ENCODE results near the gene SFN.
"Not testable (repeated sequence)": the region's sequence is repeated elsewhere in the genome, so short reads cannot be mapped to it uniquely, and the experiment has no call there.

The SFN gene

DNA sequence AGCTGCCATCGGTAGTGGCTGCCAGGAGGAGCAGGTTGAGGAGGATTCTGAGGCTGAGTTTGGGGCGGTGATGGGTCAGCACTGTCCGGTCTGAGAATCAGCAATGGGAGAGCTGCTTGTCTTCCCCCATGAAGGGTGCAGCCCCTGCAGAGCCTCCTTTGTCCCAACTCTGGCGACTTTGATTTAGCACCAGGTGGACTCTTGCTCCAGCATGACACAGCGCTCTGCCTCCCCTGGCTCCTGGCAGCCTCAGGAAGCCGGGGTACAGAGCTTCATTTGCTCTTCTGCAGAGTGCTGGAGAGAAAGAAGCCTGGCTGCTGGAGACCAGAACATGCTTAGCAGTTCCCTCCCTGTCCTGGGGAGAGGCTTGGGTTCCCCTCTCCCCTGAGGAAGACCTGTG is 23.2 kb upstream of the SFN start:
- DNase-seq, result no peak

DNA sequence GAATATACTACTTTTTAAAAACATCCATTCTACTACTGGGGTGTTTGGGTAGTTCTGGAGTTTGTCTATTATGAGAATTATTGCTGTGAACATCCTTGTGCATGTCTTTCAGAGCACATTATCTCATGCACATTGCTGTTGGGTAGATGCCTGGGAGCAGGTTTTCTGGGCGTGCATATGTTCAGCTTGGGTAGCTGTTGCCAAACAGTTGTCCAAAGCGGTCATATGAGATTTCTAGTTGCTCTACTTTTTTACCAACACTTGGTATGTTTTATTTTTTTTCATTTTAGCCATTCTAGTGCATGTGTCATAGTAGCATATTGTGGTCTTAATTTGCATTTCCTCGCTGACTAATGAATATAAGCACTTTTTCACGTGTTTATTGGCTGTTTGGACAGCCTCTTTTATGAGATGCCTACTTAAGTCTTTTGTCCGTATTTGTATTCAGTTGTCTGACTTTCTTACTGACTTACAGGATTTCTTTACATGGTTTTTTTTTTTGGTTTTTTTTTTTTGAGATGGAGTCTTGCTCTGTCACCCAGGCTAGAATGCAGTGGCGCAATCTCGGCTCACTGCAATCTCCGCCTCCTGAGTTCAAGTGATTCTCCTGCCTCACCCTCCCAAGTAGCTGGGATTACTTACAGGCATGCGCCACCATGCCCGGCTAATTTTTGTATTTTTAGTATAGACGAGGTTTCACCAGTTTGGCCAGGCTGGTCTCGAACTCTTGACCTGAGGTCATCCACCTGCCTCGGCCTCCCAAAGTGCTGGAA is 18.3 kb upstream of the SFN start:
- no peak for DNase-seq

DNA sequence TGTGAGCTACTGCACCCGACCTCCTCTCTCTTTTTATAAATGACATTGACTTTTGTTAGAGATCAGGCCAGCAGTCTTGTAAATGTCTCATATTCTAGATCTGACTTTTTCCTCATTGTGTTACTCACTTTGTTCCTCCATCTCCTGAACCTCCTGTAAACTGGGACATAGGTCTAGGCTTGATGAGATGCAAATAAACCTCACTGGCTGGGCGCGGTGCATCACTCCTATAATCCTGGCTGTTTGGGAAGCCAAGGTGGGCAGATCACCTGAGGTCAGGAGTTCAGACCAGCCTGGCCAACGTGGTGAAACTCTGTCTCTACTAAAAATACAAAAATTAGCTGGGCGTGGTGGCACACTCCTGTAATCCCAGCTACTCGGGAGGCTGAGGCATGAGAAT is 15.1 kb upstream of the SFN start:
- not testable (repeated sequence) for DNase-seq

DNA sequence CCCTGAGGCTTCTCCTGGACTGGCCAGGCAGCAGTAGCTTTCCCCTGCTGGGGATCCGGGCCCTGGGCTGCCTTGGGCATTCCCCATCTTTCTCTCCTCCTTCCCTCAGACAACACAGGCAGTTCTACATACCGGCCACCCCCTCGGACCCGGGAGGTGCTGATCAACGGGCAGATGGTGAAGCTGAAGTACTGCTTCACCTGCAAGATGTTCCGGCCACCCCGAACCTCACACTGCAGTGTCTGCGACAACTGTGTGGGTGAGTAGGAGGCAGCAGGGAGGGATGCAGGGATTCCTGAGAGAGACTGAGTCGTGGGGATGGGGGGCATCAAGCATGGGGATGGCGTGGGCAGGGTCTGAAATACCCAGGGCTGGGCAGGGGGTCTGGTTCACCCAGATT is 14.4 kb upstream of the SFN start:
- DNase-seq, result no peak

DNA sequence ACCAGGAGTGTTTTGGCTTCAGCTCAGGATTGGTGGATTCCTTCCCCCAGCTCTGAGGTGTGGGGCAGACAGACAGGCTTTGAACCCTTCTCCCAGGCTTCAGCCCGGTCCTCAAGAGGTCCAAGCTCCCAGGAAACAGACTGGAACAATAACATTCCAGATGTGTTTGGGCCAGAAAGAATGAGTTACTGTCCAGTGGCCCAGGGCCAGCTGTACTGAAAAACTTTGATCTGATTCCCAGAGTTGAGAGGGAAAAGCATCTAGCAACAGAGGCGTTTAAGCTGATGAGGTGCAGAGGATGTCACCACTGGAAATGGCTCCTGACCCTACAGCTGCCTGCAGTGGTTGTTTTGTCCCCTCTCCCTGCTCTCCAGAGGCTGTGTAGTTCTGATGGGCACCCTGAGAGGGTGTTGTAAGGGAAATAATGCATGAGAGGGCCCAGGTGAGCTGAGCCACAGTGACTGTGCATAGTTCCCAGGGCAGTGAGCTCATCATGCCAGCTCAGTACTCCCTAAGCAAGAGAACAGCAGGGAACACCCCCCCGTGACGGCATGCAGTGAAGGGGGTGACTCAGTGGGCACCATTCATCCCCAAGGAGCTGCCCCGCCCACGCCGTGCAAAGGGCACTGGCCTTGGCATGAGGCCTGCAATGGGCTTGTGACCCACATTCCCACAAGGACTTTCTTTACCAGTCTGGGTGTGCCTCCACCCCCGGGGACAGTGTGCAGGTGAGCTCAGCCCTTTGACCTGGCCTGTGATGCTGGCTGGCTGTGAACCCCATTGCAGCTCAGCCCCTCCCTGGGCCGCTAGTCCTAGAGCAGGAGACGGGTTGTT is 13.8 kb upstream of the SFN start:
- DNase-seq, result no peak

DNA sequence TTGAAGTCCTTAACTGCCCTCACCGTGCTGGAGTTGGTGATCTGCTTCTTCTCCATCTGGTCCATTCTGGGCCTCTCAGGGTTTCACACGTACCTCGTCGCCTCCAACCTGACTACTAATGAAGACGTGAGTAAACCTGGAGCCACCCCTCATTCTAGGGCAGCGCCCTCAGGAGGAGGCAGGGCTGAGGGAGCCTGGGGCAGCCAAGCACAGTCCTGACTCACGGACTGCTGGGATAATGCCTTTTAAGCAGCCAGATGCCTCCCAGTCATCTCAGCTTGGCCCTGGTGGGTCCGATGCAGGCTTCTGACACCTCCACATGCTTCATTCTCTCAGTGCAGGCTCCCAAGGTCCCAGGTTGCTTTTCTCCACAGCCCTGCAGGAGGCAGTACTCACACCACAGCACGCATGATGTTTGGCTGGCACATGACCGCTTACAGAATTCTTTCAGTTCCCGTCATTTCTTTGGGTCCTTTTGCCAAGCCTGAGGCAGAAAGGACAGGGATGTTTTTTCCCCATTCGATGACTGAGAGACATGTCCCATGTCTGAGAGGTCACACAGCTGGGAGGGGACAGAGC is 11.8 kb upstream of the SFN start:
- DNase-seq, result no peak

DNA sequence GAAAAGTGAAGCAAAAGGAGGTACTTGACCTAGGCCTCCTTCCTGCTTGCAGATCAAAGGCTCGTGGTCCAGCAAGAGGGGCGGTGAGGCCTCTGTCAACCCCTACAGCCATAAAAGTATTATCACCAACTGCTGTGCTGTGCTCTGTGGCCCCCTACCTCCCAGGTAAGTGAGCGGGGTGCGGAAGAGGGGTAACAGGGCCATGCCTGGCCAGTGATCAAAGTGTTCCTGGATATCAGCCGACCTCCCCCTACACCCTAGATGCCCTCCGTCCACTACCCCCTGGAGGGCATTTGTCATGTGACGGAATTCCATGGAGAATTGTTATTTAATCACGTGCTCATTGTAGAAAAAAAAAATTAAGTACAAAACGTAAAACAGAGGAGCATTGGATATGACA is 10.2 kb upstream of the SFN start:
- DNase-seq, result no peak

DNA sequence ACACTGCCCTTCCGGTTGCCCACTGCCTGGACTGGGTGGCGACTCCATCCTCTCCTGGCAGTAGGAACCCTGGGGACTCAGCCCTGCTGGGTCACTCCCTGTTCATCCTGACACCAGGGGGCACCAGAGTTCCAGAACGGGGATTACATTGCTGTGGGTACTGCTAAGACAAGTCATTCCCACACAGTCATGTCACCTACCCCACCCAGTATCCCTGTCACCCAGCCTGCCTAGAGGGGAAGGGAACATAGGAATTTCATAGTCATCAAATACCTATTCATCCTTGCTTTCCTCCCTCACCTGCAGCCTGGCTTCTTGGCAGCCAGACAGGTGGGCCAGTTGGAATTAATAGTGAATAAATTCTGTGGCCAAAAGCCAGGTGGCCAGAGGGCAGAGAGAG is 9.8 kb upstream of the SFN start:
- DNase-seq, result no peak

DNA sequence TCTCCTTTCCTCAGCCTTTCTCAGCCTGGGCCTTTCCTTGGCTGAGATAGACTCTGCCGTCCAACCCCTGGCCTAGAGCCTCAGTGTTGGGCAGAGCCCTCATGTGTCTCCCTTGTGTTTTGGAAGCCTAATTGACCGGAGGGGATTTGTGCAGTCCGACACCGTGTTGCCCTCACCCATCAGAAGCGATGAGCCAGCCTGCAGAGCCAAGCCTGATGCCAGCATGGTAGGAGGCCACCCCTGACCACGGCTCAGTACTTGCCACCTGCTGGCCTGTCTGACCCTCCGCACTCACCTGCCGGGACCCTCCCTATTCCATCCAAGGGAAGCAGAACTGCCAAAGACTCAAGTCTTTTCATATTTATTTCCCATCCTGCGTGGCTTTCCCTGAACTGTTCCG is 9.3 kb upstream of the SFN start:
- no peak for DNase-seq

DNA sequence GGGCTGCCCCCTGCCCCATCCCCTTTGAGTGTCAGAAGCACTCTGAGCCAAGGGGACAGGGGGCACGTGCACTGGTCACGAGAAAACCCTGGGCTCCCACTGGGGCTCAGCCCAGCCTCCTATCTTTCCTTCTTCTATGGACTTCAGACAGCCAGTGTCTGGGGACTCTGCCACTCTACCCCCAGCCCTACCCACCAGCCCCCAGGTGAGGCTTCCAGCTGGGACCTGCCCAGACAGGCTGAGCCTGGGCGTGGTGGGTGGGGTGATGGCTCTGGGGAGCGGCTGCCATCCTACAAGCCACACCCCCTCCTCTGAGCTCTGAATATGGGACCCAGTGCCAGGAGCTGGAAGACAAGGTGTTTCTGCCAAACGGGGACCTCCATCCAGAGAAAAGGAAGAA is 8.0 kb upstream of the SFN start:
- DNase-seq, result no peak

DNA sequence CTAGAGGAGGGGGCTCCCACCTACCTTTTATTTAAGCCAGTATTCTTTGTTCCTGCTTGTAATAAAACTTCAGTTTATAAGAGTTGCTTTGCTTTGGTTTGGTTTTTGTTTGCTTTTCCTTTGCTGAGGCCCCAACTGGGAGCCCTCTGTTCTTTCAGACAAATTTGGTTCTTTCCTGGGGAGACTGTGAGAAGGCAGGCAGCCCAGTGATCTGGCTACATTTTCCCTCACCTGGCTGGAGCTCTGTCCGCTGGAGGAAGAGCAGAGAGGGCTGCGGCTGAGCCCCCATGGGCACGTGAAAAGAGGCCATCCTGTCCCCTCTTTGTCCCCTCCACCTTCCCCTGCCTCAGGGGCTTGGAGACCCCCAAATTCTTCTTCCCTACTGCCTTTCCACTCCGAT is 7.3 kb upstream of the SFN start:
- DNase-seq, result no peak

DNA sequence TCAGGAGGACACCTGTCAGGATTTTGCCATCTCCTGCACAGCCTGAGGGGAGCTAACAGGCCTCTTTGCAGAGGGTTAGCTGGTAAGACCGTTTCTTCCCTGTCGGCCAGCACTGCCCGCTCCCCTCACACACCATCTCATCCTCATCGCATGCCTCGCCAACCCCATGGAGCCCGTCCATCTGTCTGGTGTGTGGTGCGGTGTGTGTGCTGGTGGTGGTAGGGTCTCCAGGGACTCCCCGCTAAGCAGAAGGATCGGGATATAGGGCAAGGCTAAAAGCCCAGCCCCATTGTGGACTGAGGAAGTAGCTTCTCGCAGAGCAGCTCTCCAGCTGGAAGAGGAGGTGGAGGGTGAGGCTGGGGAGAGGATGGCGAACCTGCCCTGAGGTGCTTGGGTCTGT is 6.8 kb upstream of the SFN start:
- DNase-seq, result no peak

DNA sequence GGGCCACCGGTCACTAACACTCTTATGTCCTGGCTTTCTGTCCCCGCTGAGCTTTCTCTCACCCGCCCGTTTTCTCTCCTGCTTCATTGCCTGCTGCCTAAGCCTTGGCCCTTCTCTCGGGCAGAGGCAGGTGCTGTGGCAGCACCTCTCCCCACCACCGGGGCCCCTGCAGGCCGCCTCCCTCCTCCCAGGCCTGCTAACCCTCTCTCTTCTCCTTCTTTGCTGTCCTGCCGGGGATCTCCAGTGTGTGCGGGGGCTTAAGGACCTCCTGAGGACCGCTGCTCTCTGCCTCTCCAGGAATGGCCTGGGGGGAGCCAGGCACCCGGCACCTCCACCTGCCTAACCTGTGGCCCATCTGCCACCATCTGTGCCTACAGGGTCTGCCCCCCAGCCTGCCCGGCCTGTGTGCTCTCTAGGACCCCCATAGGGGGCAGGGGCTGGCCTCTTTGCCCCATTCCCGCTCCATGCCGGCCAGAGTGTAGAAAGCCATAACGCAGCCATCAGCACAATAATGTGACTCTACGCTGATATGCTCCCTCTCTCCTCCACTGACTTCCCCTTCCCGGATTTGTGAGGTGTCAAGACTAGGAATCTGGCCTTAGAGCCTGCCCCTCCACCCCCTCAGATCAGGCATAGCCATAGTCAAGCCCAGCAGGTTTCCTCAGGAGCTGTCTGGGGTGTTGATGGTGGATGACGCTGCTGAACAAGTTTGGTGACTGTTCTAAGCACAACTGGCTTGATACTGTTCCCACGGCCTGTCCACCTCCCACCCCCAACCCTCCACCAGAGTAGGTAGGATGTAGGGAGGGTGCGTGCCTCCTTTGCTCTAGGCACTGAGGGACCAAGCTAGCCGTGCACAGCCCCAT is 6.1 kb upstream of the SFN start:
- no peak for DNase-seq

DNA sequence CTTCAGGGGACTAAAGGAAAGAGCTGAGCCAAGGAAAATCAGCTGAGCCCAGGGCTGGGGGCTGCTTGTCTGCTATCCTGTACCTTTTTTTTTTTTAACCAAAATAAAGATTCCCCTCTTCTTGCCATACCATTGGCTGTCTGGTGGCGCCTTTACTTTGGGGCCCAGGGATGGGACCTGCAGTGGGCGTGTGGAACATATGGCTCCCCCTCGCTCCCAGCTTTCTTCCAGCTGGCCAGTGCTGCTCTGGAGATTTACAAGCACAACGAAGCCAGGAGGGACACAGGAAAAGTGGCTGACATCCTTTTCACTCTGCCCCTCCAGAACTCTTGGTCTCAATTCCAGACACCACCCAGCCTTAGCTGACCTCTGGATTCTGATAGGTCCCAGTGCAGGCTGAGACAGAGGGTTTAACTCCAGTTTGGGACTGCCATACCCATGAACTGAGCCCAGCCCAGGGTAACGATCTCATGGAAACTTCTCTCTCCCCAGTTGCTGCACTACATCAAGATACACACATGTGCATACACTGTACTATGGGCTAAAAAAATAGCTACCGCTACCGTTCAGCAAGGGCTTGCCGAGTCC is 5.4 kb upstream of the SFN start:
- DNase-seq, result no peak

DNA sequence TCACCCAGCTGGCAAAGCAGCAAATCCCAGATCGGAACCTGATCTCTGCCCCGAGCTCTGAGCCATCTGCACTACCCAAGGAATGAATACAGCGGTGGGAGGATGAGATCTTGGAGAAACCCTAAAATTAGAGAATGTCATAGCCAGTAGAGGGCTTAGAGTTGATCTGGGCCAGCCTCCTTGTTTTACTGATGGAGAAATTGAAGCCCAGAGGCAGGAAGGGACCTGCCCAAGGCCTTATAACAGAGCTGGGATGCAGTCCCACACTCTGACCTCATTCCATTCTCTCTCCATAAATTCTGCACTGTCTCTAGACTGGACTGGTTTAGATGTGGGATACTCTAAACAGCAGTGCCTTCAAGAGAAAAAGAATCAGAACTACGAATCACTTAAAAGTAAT is 4.8 kb upstream of the SFN start:
- no peak for DNase-seq

DNA sequence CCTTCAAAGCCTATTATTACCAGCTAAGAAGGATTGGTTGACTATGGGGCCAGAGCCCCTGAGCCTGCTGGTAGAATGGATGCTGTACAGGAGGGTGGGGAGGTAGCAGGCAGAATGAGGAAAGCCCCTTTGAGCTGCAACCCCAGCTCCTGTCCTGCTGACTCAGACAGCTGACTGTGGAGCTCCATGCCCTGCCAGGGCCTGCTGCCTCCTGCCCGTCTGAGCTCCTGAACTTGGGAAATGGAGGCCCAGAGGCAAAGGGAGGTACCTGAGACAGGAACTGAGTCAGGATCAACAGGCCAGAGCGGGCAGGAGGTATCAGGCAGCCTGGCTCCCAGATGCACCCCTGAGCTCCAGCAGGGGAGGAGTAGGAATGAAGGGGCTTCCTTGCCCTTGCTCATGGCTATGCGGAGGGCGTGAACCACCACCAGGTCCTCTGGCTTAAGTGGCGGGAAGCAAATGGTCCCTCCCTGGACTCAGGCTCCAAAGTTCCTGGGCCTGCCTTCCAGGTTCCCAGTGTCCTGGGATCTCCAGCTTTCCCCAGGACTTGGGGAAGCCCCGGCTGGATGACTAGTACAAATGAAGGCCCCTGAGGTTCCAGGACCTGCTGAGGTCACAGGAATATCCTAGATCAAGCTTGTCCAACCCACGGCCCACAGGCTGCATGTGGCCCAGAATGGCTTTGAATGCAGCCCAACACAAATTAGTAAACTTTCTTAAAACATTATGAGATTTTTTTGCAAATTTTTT is 3.9 kb upstream of the SFN start:
- no peak for DNase-seq

DNA sequence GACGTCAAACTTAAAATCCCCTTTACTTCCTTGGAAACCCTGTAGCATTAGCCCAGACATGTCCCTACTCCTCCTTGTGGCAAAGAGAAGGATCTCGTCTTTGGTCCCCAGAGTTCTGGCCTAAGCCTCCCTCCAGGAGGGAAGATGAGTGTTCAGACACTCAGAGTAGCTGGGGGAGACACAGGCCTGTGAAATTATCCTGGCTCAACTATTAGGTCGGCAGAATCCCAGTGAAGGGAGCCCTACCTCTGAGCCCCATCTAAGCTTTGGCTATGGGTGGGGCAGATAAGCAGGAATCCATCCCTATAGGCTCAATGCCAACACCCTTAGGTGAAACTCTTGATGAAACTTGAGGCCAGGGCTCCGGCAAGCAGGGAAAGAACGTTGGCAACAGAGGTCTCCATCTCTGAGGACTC is 1.7 kb upstream of the SFN start:
- DNase-seq, result no peak

DNA sequence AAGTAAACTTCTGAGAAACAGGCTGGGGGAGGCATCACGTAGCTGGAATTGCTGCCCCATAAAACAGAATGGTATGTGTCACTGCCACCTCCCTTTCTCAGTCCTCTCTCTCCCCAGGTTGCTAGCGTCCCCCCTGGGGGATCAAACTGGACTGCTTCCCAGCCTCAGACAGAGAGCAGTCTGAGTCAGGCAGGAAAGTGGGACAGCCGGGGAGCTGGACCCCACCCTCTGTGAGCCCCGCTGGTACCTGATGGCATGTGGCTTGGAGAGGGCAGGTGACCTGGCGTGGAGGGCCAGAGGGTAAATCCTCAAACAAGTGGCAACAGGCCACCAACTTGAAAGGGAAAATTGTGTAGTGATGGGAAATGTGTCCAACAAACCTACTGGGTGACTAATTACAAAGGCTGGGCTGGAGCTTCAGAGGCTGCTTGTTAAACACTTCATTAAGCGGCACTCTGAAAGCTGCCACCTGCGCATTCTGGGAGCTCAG is 1.0 kb upstream of the SFN start:
- DNase-seq, result no peak

DNA sequence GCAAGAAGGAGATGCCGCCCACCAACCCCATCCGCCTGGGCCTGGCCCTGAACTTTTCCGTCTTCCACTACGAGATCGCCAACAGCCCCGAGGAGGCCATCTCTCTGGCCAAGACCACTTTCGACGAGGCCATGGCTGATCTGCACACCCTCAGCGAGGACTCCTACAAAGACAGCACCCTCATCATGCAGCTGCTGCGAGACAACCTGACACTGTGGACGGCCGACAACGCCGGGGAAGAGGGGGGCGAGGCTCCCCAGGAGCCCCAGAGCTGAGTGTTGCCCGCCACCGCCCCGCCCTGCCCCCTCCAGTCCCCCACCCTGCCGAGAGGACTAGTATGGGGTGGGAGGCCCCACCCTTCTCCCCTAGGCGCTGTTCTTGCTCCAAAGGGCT is 732 bp downstream of the SFN start:
- DNase-seq, result no peak

DNA sequence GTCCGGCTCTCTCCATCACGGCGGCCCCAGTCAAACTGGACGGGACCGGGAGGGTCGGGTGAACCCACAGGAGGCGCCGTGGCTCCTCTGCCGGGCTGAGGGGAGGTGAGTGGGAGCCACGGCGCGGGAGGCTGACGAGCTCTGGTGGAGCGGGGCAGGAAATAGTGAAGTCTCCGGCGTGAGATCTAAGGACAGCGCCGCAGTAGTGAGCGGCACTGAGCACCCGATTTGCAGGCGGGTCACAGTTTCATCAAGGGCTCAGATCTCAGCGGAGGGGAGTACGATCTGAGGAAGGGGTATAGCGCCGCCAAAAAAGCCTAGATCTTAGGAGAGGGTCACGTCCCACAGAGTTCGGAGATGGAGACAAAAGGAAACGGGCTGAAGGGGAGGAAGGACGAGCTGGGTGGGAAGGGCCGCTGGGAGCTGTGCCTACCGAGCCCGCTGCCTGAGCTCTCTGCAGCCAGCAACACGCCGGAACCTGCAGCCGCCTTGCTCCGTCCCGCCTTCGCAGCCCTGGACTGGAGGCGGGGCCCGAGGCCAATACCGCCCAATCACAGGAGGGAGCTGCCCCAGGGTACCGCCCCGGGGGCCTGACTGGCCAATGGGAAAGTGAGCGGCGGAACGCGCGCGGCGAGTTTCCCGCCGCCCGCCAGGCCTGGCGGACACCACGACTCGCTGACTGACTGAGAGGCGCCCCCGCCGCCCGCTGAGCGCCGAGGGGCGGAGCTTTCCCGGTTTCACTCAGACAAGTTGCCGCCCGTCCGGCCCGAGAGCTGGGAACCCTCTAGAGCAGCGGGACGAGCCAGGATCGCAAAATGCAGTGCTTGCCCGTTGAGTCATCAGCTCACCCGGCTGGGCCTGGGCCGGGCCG is 1.9 kb downstream of the SFN start:
- peak; percentile 55 for DNase-seq

DNA sequence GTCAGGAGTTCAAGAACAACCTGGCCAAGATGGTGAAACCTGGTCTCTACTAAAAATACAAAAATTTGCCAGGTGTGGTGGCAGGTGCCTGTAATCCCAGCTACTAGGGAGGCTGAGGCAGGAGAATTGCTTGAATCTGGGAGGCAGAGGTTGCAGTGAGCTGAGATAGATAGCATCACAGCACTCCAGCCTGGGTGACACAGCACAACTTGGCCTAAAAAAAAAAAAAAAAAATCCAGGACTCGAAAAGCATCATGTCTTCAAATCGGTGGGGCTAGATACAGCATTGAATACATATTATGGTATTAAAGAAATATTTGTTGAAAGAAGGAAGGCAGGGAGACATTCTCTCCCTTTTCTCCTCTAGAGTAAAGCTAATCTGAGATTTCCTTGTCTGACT is 10.1 kb downstream of the SFN start:
- DNase-seq, result not testable (repeated sequence)
